GM10248 (cell line): ENCODE data around the gene ZNF423.

ENCODE experiments used
- CTCF ChIA-PET: fragments of 300-600 bp; sonication (Branson Sonifier 250); formaldehyde crosslinking; extraction: SDS; loops from one replicate; lab custom pipeline; 2021; ENCODE audit warnings: antibody characterized with exemption; lab: Yijun Ruan, JAX
- POLR2A ChIA-PET: fragments of 350-650 bp; sonication (Branson Sonifier 250); formaldehyde crosslinking; extraction: SDS; loops from one replicate; lab custom pipeline; 2020; ENCODE audit warnings: antibody characterized with exemption; lab: Yijun Ruan, JAX
- DNase-seq: peaks from one replicate; pipeline ENCODE4 v3.0.0; 2012; ENCODE audit errors: extremely low spot score
- TF ChIP-seq, protein P1 (sequence below): IDR thresholded peaks from 2 replicates; pipeline ENCODE4 v1.5.1; 2012; ENCODE audit warnings: mild to moderate bottlenecking, low read depth; ENCODE audit errors: extremely low read depth, missing control alignments, control extremely low read depth

The ZNF423 gene

DNA sequence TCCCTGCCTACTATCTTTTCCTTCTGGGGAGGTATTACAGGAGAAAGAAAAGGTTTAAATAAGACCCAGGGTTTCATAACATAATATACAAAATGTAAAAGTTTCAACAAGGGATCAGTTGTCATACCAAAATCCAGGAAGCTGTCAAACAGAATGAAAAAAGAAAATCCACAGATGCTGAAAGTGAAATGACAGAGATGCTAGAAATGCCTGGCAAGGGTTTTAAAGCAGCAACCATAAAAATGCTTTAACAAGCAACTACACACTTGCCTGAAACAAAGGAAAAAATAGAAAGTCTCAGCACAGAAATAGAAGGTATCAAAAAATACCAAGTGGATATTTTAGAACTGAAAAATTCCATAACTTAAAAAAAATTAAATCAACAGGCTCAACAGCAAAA lies 377.3 kb downstream of the ZNF423 start:
- ChIA-PET CTCF (no interaction called here), POLR2A (no interaction called here)
- DNase-seq = no peak
- TF ChIP-seq, protein P1, sequence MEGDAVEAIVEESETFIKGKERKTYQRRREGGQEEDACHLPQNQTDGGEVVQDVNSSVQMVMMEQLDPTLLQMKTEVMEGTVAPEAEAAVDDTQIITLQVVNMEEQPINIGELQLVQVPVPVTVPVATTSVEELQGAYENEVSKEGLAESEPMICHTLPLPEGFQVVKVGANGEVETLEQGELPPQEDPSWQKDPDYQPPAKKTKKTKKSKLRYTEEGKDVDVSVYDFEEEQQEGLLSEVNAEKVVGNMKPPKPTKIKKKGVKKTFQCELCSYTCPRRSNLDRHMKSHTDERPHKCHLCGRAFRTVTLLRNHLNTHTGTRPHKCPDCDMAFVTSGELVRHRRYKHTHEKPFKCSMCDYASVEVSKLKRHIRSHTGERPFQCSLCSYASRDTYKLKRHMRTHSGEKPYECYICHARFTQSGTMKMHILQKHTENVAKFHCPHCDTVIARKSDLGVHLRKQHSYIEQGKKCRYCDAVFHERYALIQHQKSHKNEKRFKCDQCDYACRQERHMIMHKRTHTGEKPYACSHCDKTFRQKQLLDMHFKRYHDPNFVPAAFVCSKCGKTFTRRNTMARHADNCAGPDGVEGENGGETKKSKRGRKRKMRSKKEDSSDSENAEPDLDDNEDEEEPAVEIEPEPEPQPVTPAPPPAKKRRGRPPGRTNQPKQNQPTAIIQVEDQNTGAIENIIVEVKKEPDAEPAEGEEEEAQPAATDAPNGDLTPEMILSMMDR = no peak

DNA sequence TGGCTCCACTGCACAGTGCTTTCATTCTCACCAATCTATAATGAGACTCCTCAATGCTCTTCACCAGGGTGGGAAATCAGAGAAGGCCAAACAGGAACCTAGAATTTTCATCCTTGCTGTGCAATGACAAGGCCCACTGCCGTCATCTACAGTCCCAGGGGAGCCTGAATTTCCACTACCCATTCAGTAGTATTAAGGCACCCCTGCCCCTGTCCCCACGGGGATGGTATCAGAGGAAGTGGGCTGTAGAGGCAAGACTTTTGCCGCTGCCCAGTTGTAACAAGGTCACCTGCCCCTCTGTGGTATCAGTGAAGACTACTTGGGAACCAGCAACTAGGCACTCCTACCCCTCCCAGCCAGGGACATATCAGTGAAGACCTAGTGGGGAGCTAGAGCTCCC lies 377.8 kb downstream of the ZNF423 start:
- ChIA-PET POLR2A (no interaction called here), CTCF (no interaction called here)
- TF ChIP-seq, protein P1 = no peak
- DNase-seq = no peak

DNA sequence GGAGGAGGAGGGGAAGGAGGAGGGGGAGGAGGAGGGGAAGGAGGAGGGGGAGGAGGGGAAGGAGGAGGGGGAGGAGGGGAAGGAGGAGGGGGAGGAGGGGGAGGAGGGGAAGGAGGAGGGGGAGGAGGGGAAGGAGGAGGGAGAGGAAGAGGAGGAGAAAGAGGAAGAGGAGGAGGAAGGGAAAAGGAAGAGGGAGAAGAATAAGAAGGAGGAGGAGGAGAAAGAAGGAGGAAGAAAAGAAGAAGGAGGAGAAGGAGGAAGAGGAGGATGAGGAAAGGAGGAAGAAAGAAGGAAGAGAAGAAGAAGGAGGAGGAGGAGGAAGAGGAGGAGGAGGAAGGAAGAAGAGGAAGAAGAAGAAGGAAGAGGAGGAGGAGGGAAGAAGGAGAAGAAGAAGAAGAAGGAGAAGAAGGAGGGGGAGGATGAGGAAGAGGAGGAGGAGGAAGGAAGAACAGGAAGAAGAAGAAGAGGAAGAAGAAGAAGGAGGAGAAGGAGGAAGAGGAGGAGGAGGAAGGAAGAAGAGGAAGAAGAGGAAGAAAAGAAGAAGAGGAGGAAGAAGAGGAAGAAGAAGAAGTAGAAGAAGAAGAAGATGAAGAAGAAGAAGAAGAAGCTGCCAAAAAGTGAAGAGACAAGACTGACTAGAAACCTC lies 378.5 kb downstream of the ZNF423 start:
- POLR2A ChIA-PET = no interaction called here
- TF ChIP-seq, protein P1 = no peak
- DNase-seq = no peak
- CTCF ChIA-PET = no interaction called here

DNA sequence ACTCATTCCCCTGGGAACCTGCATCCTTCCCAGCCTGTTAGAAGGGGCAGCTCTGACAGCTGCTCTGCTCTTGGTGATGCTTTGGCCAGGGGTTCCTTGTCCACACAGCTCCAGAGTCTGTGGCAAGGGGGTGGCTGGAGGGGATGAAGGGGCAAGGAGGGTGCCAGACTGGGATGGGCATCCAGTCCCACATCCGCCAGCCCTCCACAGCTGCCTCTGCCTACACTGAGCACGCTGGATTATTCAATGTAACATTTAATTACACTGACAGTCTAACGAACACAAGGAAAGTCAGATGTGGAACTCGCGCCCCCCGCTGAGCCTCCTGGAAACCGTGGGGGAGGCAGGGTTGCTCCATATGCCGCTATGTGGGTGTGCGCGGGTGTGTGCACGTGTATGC lies 381.2 kb downstream of the ZNF423 start:
- no peak for DNase-seq
- CTCF ChIA-PET = no interaction called here
- POLR2A ChIA-PET = no interaction called here
- TF ChIP-seq, protein P1 = no peak

DNA sequence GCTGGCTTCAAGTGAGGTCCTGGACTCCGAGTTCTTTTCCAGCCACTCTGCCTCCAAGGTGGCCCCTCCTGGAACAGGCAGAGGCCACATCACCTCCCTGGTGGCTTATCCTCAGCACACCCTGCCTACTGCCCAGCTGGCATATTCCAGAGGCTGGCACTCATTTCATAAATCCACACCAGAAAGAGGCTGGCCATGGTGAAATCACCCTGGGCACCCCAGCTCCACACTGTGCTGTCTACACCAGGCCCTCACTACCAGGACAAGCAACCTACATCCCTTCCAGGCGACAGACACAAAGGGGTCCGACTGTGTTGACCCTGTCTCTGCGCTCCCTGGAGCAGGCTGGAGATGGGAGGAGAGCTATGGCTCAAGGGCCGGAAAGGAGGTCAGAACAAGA lies 382.1 kb downstream of the ZNF423 start:
- POLR2A ChIA-PET = no interaction called here
- no peak for DNase-seq
- CTCF ChIA-PET = no interaction called here
- TF ChIP-seq, protein P1 = no peak

DNA sequence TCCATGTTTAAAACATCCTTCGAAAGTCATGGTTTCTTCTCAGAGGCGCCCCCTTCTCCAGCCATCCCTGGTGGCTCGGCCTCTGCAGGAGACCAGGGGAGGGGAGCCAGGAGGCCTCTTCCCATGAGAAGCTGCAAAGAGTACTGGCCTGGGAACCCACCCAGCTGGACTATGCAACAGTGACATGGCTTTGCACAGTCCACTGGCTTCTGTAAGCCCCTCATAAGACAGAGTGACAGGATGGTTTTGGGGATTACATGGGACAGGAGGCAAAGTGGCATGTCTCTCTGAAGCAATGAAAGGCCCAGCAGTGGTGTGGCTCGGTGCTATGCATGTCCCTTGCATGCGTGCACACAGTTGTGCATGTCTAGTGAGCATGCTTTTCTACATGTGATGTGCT lies 382.8 kb downstream of the ZNF423 start:
- ChIA-PET CTCF (no interaction called here), POLR2A (no interaction called here)
- TF ChIP-seq, protein P1 = no peak

More for the DNA sequence above, 382.8 kb downstream of the ZNF423 start:
- no peak for DNase-seq
